ENCODE data around the gene HPSE2.
"Not testable (repeated sequence)": the region's sequence is repeated elsewhere in the genome, so short reads cannot be mapped to it uniquely, and the experiment has no call there.

HPSE2 gene

GRCh38 chr10:98567391-98568133, 668.1 kb downstream of the HPSE2 start:
- no peak overlapping the region for H2AK5ac ChIP-seq (ENCODE audit: low read length)
- no peaks in the 10 kb centered on the region for H3K27me3 ChIP-seq (ENCODE audit: insufficient read depth, low read length, poor library complexity)
- no peak overlapping the region for H3K4me3 ChIP-seq (ENCODE audit: low read length)
- H3K36me3 ChIP-seq (ENCODE audit: control insufficient read depth, insufficient read depth, low read length) = no peaks in the 10 kb centered on the region
- H3K9ac ChIP-seq (ENCODE audit: low read length) = no peak overlapping the region
- no peaks in the 10 kb centered on the region for H3K79me2 ChIP-seq (ENCODE audit: control insufficient read depth, insufficient read depth, low read length)
- H3K4me2 ChIP-seq (ENCODE audit: low read length) = no peak overlapping the region
- no peak overlapping the region for H4K5ac ChIP-seq (ENCODE audit: low read length)
- H4K8ac ChIP-seq (ENCODE audit: low read depth, low read length) = no peak overlapping the region
- DNase-seq = no peak
- H3K27ac ChIP-seq (ENCODE audit: low read depth, low read length) = no peak overlapping the region
- H3K79me1 ChIP-seq (ENCODE audit: low read length) = no peaks in the 10 kb centered on the region
- no peak overlapping the region for H2BK15ac ChIP-seq (replicated peaks; ENCODE audit: low read depth)
- H3K56ac ChIP-seq (ENCODE audit: low read length) = no peak overlapping the region
- no peak overlapping the region for H2BK5ac ChIP-seq (ENCODE audit: low read length)
- H3K4me1 ChIP-seq (ENCODE audit: control insufficient read depth, low read depth, low read length) = no peaks in the 10 kb centered on the region
- H2BK120ac ChIP-seq (ENCODE audit: low read depth, low read length) = no peak overlapping the region
- H3K23ac ChIP-seq (ENCODE audit: low read length) = no peak overlapping the region
- H3K18ac ChIP-seq (ENCODE audit: low read length) = no peak overlapping the region
- WGBS (ENCODE audit: extremely low coverage, insufficient coverage, low lambda C conversion rate) = no CpG with 5 or more reads among the region's 4 CpGs
- no peak overlapping the region for H3K4ac ChIP-seq (ENCODE audit: low read depth, low read length)

- Histone ChIP-seq H3K79me2 (ENCODE audit: control insufficient read depth, insufficient read depth, low read length) (no peaks in the 10 kb centered on the region), H2BK5ac (ENCODE audit: low read length) (no peak overlapping the region), H3K18ac (ENCODE audit: low read length) (no peak overlapping the region), H3K4me2 (ENCODE audit: low read length) (no peak overlapping the region), H3K56ac (ENCODE audit: low read length) (no peak overlapping the region), H3K9ac (ENCODE audit: low read length) (no peak overlapping the region), H2BK120ac (ENCODE audit: low read depth, low read length) (no peak overlapping the region), H2AK5ac (ENCODE audit: low read length) (no peak overlapping the region), H3K4ac (ENCODE audit: low read depth, low read length) (no peak overlapping the region), H3K79me1 (ENCODE audit: low read length) (no peaks in the 10 kb centered on the region), H3K4me1 (ENCODE audit: control insufficient read depth, low read depth, low read length) (peaks cover 2% of the 10 kb centered on the region), H3K4me3 (ENCODE audit: low read length) (no peak overlapping the region), H2BK15ac (replicated peaks; ENCODE audit: low read depth) (no peak overlapping the region), H4K5ac (ENCODE audit: low read length) (no peak overlapping the region), H3K27me3 (ENCODE audit: insufficient read depth, low read length, poor library complexity) (no peaks in the 10 kb centered on the region), H3K36me3 (ENCODE audit: control insufficient read depth, insufficient read depth, low read length) (no peaks in the 10 kb centered on the region), H4K8ac (ENCODE audit: low read depth, low read length) (no peak overlapping the region), H3K23ac (ENCODE audit: low read length) (no peak overlapping the region), H3K27ac (ENCODE audit: low read depth, low read length) (no peak overlapping the region)
- no peak for DNase-seq
- WGBS (ENCODE audit: extremely low coverage, insufficient coverage, low lambda C conversion rate) = no CpG with 5 or more reads among the region's 2 CpGs
Measured at GRCh38 chr10:98563811-98564210, 671.8 kb downstream of the HPSE2 start.

GRCh38 chr10:98560565-98560964, 675.1 kb downstream of the HPSE2 start:
- Histone ChIP-seq H2BK5ac (ENCODE audit: low read length) (no peak overlapping the region), H3K4me3 (ENCODE audit: low read length) (no peak overlapping the region), H4K8ac (ENCODE audit: low read depth, low read length) (no peak overlapping the region), H3K79me1 (ENCODE audit: low read length) (no peaks in the 10 kb centered on the region), H3K27ac (ENCODE audit: low read depth, low read length) (no peak overlapping the region), H3K56ac (ENCODE audit: low read length) (no peak overlapping the region), H4K5ac (ENCODE audit: low read length) (no peak overlapping the region), H3K4ac (ENCODE audit: low read depth, low read length) (no peak overlapping the region), H3K18ac (ENCODE audit: low read length) (no peak overlapping the region), H3K4me2 (ENCODE audit: low read length) (no peak overlapping the region), H3K36me3 (ENCODE audit: control insufficient read depth, insufficient read depth, low read length) (no peaks in the 10 kb centered on the region), H3K23ac (ENCODE audit: low read length) (no peak overlapping the region), H3K79me2 (ENCODE audit: control insufficient read depth, insufficient read depth, low read length) (no peaks in the 10 kb centered on the region), H3K4me1 (ENCODE audit: control insufficient read depth, low read depth, low read length) (peaks cover 2% of the 10 kb centered on the region), H2AK5ac (ENCODE audit: low read length) (no peak overlapping the region), H3K27me3 (ENCODE audit: insufficient read depth, low read length, poor library complexity) (no peaks in the 10 kb centered on the region), H2BK15ac (replicated peaks; ENCODE audit: low read depth) (no peak overlapping the region), H3K9ac (ENCODE audit: low read length) (no peak overlapping the region), H2BK120ac (ENCODE audit: low read depth, low read length) (no peak overlapping the region)
- WGBS (ENCODE audit: extremely low coverage, insufficient coverage, low lambda C conversion rate) = no CpG with 5 or more reads among the region's 2 CpGs
- no peak for DNase-seq

- no peak overlapping the region for H3K23ac ChIP-seq (ENCODE audit: low read length)
- no peaks in the 10 kb centered on the region for H3K27me3 ChIP-seq (ENCODE audit: insufficient read depth, low read length, poor library complexity)
- H4K8ac ChIP-seq (ENCODE audit: low read depth, low read length) = no peak overlapping the region
- no CpG with 5 or more reads among the region's 3 CpGs for WGBS (ENCODE audit: extremely low coverage, insufficient coverage, low lambda C conversion rate)
- H3K4me3 ChIP-seq (ENCODE audit: low read length) = no peak overlapping the region
- H3K4me2 ChIP-seq (ENCODE audit: low read length) = no peak overlapping the region
- H3K9ac ChIP-seq (ENCODE audit: low read length) = no peak overlapping the region
- H3K79me1 ChIP-seq (ENCODE audit: low read length) = no peaks in the 10 kb centered on the region
- peaks cover 2% of the 10 kb centered on the region for H3K4me1 ChIP-seq (ENCODE audit: control insufficient read depth, low read depth, low read length)
- H2BK15ac ChIP-seq (replicated peaks; ENCODE audit: low read depth) = no peak overlapping the region
- no peak overlapping the region for H3K18ac ChIP-seq (ENCODE audit: low read length)
- no peak overlapping the region for H4K5ac ChIP-seq (ENCODE audit: low read length)
- no peaks in the 10 kb centered on the region for H3K36me3 ChIP-seq (ENCODE audit: control insufficient read depth, insufficient read depth, low read length)
- H3K56ac ChIP-seq (ENCODE audit: low read length) = no peak overlapping the region
- no peak overlapping the region for H3K4ac ChIP-seq (ENCODE audit: low read depth, low read length)
- no peak overlapping the region for H2BK5ac ChIP-seq (ENCODE audit: low read length)
- no peak overlapping the region for H2AK5ac ChIP-seq (ENCODE audit: low read length)
- no peak overlapping the region for H3K27ac ChIP-seq (ENCODE audit: low read depth, low read length)
- H2BK120ac ChIP-seq (ENCODE audit: low read depth, low read length) = no peak overlapping the region
- no peak for DNase-seq
- no peaks in the 10 kb centered on the region for H3K79me2 ChIP-seq (ENCODE audit: control insufficient read depth, insufficient read depth, low read length)
Measured at GRCh38 chr10:98556061-98556460, 679.6 kb downstream of the HPSE2 start.

GRCh38 chr10:98555021-98555619, 680.5 kb downstream of the HPSE2 start:
- Histone ChIP-seq H3K56ac (ENCODE audit: low read length) (no peak overlapping the region), H3K27me3 (ENCODE audit: insufficient read depth, low read length, poor library complexity) (no peaks in the 10 kb centered on the region), H3K79me1 (ENCODE audit: low read length) (no peaks in the 10 kb centered on the region), H3K18ac (ENCODE audit: low read length) (no peak overlapping the region), H2BK5ac (ENCODE audit: low read length) (no peak overlapping the region), H2BK120ac (ENCODE audit: low read depth, low read length) (no peak overlapping the region), H2AK5ac (ENCODE audit: low read length) (no peak overlapping the region), H3K36me3 (ENCODE audit: control insufficient read depth, insufficient read depth, low read length) (no peaks in the 10 kb centered on the region), H4K8ac (ENCODE audit: low read depth, low read length) (no peak overlapping the region), H3K9ac (ENCODE audit: low read length) (no peak overlapping the region), H3K4me3 (ENCODE audit: low read length) (no peak overlapping the region), H3K4me2 (ENCODE audit: low read length) (no peak overlapping the region), H3K79me2 (ENCODE audit: control insufficient read depth, insufficient read depth, low read length) (no peaks in the 10 kb centered on the region), H3K4ac (ENCODE audit: low read depth, low read length) (no peak overlapping the region), H4K5ac (ENCODE audit: low read length) (no peak overlapping the region), H3K23ac (ENCODE audit: low read length) (no peak overlapping the region), H2BK15ac (replicated peaks; ENCODE audit: low read depth) (no peak overlapping the region), H3K4me1 (ENCODE audit: control insufficient read depth, low read depth, low read length) (peaks cover 2% of the 10 kb centered on the region), H3K27ac (ENCODE audit: low read depth, low read length) (no peak overlapping the region)
- no peak for DNase-seq
- no CpG with 5 or more reads among the region's 7 CpGs for WGBS (ENCODE audit: extremely low coverage, insufficient coverage, low lambda C conversion rate)

GRCh38 chr10:98541561-98541960, 694.1 kb downstream of the HPSE2 start:
- not testable (repeated sequence) for H3K4me1 ChIP-seq (ENCODE audit: control insufficient read depth, low read depth, low read length); H3K4ac ChIP-seq (ENCODE audit: low read depth, low read length); H3K79me1 ChIP-seq (ENCODE audit: low read length); H3K4me2 ChIP-seq (ENCODE audit: low read length); H4K5ac ChIP-seq (ENCODE audit: low read length); H3K56ac ChIP-seq (ENCODE audit: low read length); H3K4me3 ChIP-seq (ENCODE audit: low read length); H3K9ac ChIP-seq (ENCODE audit: low read length); H4K8ac ChIP-seq (ENCODE audit: low read depth, low read length); H3K18ac ChIP-seq (ENCODE audit: low read length); H3K27me3 ChIP-seq (ENCODE audit: insufficient read depth, low read length, poor library complexity); H2AK5ac ChIP-seq (ENCODE audit: low read length); H2BK15ac ChIP-seq (replicated peaks; ENCODE audit: low read depth); H3K36me3 ChIP-seq (ENCODE audit: control insufficient read depth, insufficient read depth, low read length); H3K79me2 ChIP-seq (ENCODE audit: control insufficient read depth, insufficient read depth, low read length); H3K23ac ChIP-seq (ENCODE audit: low read length); H2BK5ac ChIP-seq (ENCODE audit: low read length); H3K27ac ChIP-seq (ENCODE audit: low read depth, low read length); H2BK120ac ChIP-seq (ENCODE audit: low read depth, low read length); DNase-seq
- no CpG with 5 or more reads among the region's 7 CpGs for WGBS (ENCODE audit: extremely low coverage, insufficient coverage, low lambda C conversion rate)

All from mesendoderm (in vitro differentiated cells).